ENCODE measurements around the gene MNT. TPM values are rescaled to one million over a fixed set of nuclear protein-coding genes. Genes with fewer than 3 reads are reported as not detected.

The MNT gene
- total RNA-seq, 1 donor from 2014 or later, result 41.0 TPM

GRCh38 chr17:2390199-2390836 lies 10.5 kb downstream of the MNT start:
- H3K9me3 Mint-ChIP-seq (ENCODE audit: unreplicated experiment), result peaks cover 20% of the 10 kb centered on the region
- peak overlapping the region; percentile 12 for H3K27ac Mint-ChIP-seq (ENCODE audit: unreplicated experiment)
- peaks cover 32% of the 10 kb centered on the region for H3K4me1 Mint-ChIP-seq (ENCODE audit: low read depth, unreplicated experiment)
- H3K27me3 Mint-ChIP-seq (ENCODE audit: unreplicated experiment), result peaks cover 12% of the 10 kb centered on the region
- no peak for DNase-seq
- peak overlapping the region; percentile 20 for H3K4me3 Mint-ChIP-seq (ENCODE audit: unreplicated experiment)
- no peak for TF ChIP-seq CTCF (IDR thresholded peaks at IDR 0.05; ENCODE audit: partially characterized antibody, unreplicated experiment)
- no peaks in the 10 kb centered on the region for H3K36me3 Mint-ChIP-seq (ENCODE audit: unreplicated experiment)

- Mint-ChIP-seq H3K27ac (ENCODE audit: unreplicated experiment) (peak overlapping the region; percentile 75), H3K27me3 (ENCODE audit: unreplicated experiment) (peaks cover 16% of the 10 kb centered on the region), H3K9me3 (ENCODE audit: unreplicated experiment) (peaks cover 21% of the 10 kb centered on the region), H3K36me3 (ENCODE audit: unreplicated experiment) (no peaks in the 10 kb centered on the region), H3K4me3 (ENCODE audit: unreplicated experiment) (peak overlapping the region; percentile 55), H3K4me1 (ENCODE audit: low read depth, unreplicated experiment) (peaks cover 39% of the 10 kb centered on the region)
- TF ChIP-seq CTCF (IDR thresholded peaks at IDR 0.05; ENCODE audit: partially characterized antibody, unreplicated experiment), result peak; percentile 27
- DNase-seq, result no peak
These were observed 12.2 kb downstream of the MNT start for GRCh38 chr17:2388683-2389055.

GRCh38 chr17:2388020-2388682 lies 12.7 kb downstream of the MNT start:
- Mint-ChIP-seq H3K9me3 (ENCODE audit: unreplicated experiment) (peaks cover 21% of the 10 kb centered on the region), H3K27ac (ENCODE audit: unreplicated experiment) (peak overlapping the region; percentile 75), H3K4me3 (ENCODE audit: unreplicated experiment) (peak overlapping the region; percentile 55), H3K36me3 (ENCODE audit: unreplicated experiment) (no peaks in the 10 kb centered on the region), H3K27me3 (ENCODE audit: unreplicated experiment) (peaks cover 16% of the 10 kb centered on the region), H3K4me1 (ENCODE audit: low read depth, unreplicated experiment) (peaks cover 43% of the 10 kb centered on the region)
- no peak for TF ChIP-seq CTCF (IDR thresholded peaks at IDR 0.05; ENCODE audit: partially characterized antibody, unreplicated experiment)
- DNase-seq, result no peak

- H3K27me3 Mint-ChIP-seq (ENCODE audit: unreplicated experiment), result peaks cover 16% of the 10 kb centered on the region
- no peak for TF ChIP-seq CTCF (IDR thresholded peaks at IDR 0.05; ENCODE audit: partially characterized antibody, unreplicated experiment)
- peaks cover 20% of the 10 kb centered on the region for H3K9me3 Mint-ChIP-seq (ENCODE audit: unreplicated experiment)
- peaks cover 42% of the 10 kb centered on the region for H3K4me1 Mint-ChIP-seq (ENCODE audit: low read depth, unreplicated experiment)
- H3K36me3 Mint-ChIP-seq (ENCODE audit: unreplicated experiment), result no peaks in the 10 kb centered on the region
- DNase-seq, result no peak
- H3K27ac Mint-ChIP-seq (ENCODE audit: unreplicated experiment), result no peak overlapping the region
- no peak overlapping the region for H3K4me3 Mint-ChIP-seq (ENCODE audit: unreplicated experiment)
These were observed 13.5 kb downstream of the MNT start for GRCh38 chr17:2387086-2388019.

Data from glutamatergic neuron (in vitro differentiated cells).